ENCODE measurements around the gene UBE2D2. TPM values are rescaled to one million over a fixed set of nuclear protein-coding genes. Genes with fewer than 3 reads are reported as not detected.
A peak's percentile ranks its signal among the peaks of the same experiment; 100 is the strongest.

Gene UBE2D2
- polyA plus RNA-seq, 1 donor from 2014 or later, result 118 TPM

DNA sequence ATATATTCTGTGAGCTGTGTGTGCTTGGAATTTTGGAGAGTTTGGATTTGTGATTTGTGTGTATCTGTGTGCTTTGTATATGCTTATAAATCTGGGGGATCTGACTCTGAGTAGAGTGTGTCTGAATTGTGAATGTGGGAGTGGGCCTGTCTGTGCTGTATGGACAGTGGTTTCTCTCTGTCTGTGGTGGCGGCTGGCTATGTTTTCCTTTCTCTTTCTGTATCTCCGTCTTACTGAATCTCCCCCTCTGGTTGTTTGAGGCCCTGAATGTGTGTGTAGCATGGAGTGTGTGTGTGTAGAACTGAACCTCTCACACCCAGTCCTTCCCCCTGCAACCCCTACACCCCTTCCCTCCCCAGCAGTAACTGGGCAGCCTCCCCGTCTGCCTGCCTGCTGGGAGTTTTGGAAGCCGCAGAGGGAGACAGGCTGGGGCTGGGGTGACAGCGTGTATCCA, 91.7 kb downstream of the UBE2D2 start:
- Histone ChIP-seq H3K36me3 (ENCODE audit: insufficient read depth, low read length) (no peaks in the 10 kb centered on the region), H3K79me2 (replicated peaks; ENCODE audit: insufficient read depth, low read length) (peaks cover 56% of the 10 kb centered on the region), H3F3A (ENCODE audit: insufficient read depth, low read length, poor library complexity, severe bottlenecking) (no peaks in the 10 kb centered on the region), H3K27me3 (ENCODE audit: insufficient read depth, low read depth, low read length) (peaks cover 15% of the 10 kb centered on the region), H3K27ac (ENCODE audit: low read length) (peak overlapping the region; percentile 41), H2AFZ (ENCODE audit: low read depth, low read length) (no peak overlapping the region), H3K9ac (ENCODE audit: low read length) (peak overlapping the region; percentile 47), H3K9me3 (ENCODE audit: low read length) (no peaks in the 10 kb centered on the region), H3K4me3 (ENCODE audit: low read length) (peak overlapping the region; percentile 87), H3K9me2 (ENCODE audit: insufficient read depth, low read length) (no peaks in the 10 kb centered on the region), H4K20me1 (ENCODE audit: insufficient read depth) (no peaks in the 10 kb centered on the region), H3K4me2 (ENCODE audit: low read length) (peak overlapping the region; percentile 21)
- TF ChIP-seq EZH2 (IDR thresholded peaks at IDR 0.05; ENCODE audit: borderline replicate concordance, insufficient read depth, low read length, poor library complexity, severe bottlenecking) (no peak), POLR2AphosphoS5 (IDR thresholded peaks at IDR 0.05) (no peak), EP300 (conservative IDR thresholded peaks at IDR 0.05; ENCODE audit: poor library complexity, severe bottlenecking) (no peak), RAD21 (conservative IDR thresholded peaks at IDR 0.05) (no peak), TAF1 (IDR thresholded peaks at IDR 0.05; ENCODE audit: low read depth) (no peak), SMC3 (conservative IDR thresholded peaks at IDR 0.05; ENCODE audit: poor library complexity) (no peak), MXI1 (conservative IDR thresholded peaks at IDR 0.05; ENCODE audit: poor library complexity, severe bottlenecking) (no peak)
- TF ChIP-seq, protein P1, sequence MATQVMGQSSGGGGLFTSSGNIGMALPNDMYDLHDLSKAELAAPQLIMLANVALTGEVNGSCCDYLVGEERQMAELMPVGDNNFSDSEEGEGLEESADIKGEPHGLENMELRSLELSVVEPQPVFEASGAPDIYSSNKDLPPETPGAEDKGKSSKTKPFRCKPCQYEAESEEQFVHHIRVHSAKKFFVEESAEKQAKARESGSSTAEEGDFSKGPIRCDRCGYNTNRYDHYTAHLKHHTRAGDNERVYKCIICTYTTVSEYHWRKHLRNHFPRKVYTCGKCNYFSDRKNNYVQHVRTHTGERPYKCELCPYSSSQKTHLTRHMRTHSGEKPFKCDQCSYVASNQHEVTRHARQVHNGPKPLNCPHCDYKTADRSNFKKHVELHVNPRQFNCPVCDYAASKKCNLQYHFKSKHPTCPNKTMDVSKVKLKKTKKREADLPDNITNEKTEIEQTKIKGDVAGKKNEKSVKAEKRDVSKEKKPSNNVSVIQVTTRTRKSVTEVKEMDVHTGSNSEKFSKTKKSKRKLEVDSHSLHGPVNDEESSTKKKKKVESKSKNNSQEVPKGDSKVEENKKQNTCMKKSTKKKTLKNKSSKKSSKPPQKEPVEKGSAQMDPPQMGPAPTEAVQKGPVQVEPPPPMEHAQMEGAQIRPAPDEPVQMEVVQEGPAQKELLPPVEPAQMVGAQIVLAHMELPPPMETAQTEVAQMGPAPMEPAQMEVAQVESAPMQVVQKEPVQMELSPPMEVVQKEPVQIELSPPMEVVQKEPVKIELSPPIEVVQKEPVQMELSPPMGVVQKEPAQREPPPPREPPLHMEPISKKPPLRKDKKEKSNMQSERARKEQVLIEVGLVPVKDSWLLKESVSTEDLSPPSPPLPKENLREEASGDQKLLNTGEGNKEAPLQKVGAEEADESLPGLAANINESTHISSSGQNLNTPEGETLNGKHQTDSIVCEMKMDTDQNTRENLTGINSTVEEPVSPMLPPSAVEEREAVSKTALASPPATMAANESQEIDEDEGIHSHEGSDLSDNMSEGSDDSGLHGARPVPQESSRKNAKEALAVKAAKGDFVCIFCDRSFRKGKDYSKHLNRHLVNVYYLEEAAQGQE (IDR thresholded peaks at IDR 0.05; ENCODE audit: borderline replicate concordance), result no peak
- TF ChIP-seq, protein P2, sequence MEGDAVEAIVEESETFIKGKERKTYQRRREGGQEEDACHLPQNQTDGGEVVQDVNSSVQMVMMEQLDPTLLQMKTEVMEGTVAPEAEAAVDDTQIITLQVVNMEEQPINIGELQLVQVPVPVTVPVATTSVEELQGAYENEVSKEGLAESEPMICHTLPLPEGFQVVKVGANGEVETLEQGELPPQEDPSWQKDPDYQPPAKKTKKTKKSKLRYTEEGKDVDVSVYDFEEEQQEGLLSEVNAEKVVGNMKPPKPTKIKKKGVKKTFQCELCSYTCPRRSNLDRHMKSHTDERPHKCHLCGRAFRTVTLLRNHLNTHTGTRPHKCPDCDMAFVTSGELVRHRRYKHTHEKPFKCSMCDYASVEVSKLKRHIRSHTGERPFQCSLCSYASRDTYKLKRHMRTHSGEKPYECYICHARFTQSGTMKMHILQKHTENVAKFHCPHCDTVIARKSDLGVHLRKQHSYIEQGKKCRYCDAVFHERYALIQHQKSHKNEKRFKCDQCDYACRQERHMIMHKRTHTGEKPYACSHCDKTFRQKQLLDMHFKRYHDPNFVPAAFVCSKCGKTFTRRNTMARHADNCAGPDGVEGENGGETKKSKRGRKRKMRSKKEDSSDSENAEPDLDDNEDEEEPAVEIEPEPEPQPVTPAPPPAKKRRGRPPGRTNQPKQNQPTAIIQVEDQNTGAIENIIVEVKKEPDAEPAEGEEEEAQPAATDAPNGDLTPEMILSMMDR (IDR thresholded peaks at IDR 0.05; ENCODE audit: poor library complexity, severe bottlenecking), result no peak

DNA sequence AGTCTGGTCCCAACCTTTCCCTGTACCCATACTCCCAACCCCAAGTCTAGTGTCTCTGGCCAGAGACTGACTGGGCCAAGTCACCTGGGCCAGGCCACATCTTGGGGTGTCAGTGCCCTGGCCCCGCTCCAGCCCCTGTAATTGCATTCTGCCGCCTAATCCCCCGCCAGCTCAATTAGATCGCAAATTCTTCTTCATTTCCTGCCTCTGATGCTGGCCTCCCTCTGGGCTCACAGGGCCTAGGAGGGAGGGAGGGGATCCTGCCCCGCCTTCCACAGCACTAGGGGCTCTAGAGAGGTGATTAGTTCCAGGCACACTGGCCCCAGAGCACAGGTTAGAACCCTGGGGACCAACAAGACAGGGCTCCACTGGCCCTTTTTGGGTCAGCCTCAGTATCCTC, 92.5 kb downstream of the UBE2D2 start:
- H3K27me3 ChIP-seq (ENCODE audit: insufficient read depth, low read depth, low read length), result peaks cover 14% of the 10 kb centered on the region
- H3F3A ChIP-seq (ENCODE audit: insufficient read depth, low read length, poor library complexity, severe bottlenecking), result no peaks in the 10 kb centered on the region
- H3K9me2 ChIP-seq (ENCODE audit: insufficient read depth, low read length), result no peaks in the 10 kb centered on the region
- H2AFZ ChIP-seq (ENCODE audit: low read depth, low read length), result no peak overlapping the region
- no peak overlapping the region for H3K4me3 ChIP-seq (ENCODE audit: low read length)
- H3K4me2 ChIP-seq (ENCODE audit: low read length), result no peak overlapping the region
- H3K79me2 ChIP-seq (replicated peaks; ENCODE audit: insufficient read depth, low read length), result peaks cover 58% of the 10 kb centered on the region
- H3K9ac ChIP-seq (ENCODE audit: low read length), result no peak overlapping the region
- H4K20me1 ChIP-seq (ENCODE audit: insufficient read depth), result no peaks in the 10 kb centered on the region
- H3K36me3 ChIP-seq (ENCODE audit: insufficient read depth, low read length), result no peaks in the 10 kb centered on the region
- H3K27ac ChIP-seq (ENCODE audit: low read length), result no peak overlapping the region
- H3K9me3 ChIP-seq (ENCODE audit: low read length), result no peaks in the 10 kb centered on the region
- TF ChIP-seq, protein P1 (IDR thresholded peaks at IDR 0.05; ENCODE audit: borderline replicate concordance), result no peak
- TF ChIP-seq MXI1 (conservative IDR thresholded peaks at IDR 0.05; ENCODE audit: poor library complexity, severe bottlenecking) (no peak), POLR2AphosphoS5 (IDR thresholded peaks at IDR 0.05) (no peak), RAD21 (conservative IDR thresholded peaks at IDR 0.05) (no peak), TAF1 (IDR thresholded peaks at IDR 0.05; ENCODE audit: low read depth) (no peak), EZH2 (IDR thresholded peaks at IDR 0.05; ENCODE audit: borderline replicate concordance, insufficient read depth, low read length, poor library complexity, severe bottlenecking) (no peak), EP300 (conservative IDR thresholded peaks at IDR 0.05; ENCODE audit: poor library complexity, severe bottlenecking) (no peak), SMC3 (conservative IDR thresholded peaks at IDR 0.05; ENCODE audit: poor library complexity) (no peak)
- TF ChIP-seq, protein P2 (IDR thresholded peaks at IDR 0.05; ENCODE audit: poor library complexity, severe bottlenecking), result no peak
